Calu3 (cell line): Measurements from ENCODE around the gene MRPL34. TPM values are rescaled to one million over a fixed set of nuclear protein-coding genes. Genes with fewer than 3 reads are reported as not detected.

Experiments used
- BruUV-seq: library from RNA; stranded (reverse); fragments of 400-500 nt; replicated peaks from 2 replicates; lab custom pipeline; 2021; lab: Mats Ljungman, UMichigan
- CTCF ChIA-PET: fragments of 300-600 bp; sonication (Branson Sonifier 250); formaldehyde crosslinking; loops from one replicate; lab custom pipeline; 2022; ENCODE audit warnings: antibody characterized with exemption; lab: Charles Lee
- DNase-seq: peaks from one replicate; pipeline ENCODE4 v3.0.0; 2022
- H3K27ac Mint-ChIP-seq: one replicate; pipeline ENCODE4 v1.8.0; 2022; ENCODE audit warnings: mixed read lengths; ENCODE audit not compliant: unreplicated experiment
- H3K27me3 Mint-ChIP-seq: one replicate; pipeline ENCODE4 v1.8.0; 2022; ENCODE audit warnings: mixed read lengths; ENCODE audit not compliant: unreplicated experiment
- H3K36me3 Mint-ChIP-seq: one replicate; pipeline ENCODE4 v1.8.0; 2022; ENCODE audit warnings: mild to moderate bottlenecking, moderate library complexity, mixed read lengths; ENCODE audit not compliant: insufficient read depth, unreplicated experiment
- H3K4me1 Mint-ChIP-seq: one replicate; pipeline ENCODE4 v1.8.0; 2022; ENCODE audit warnings: mild to moderate bottlenecking, low read depth, mixed read lengths; ENCODE audit not compliant: unreplicated experiment
- H3K4me3 Mint-ChIP-seq: one replicate; pipeline ENCODE4 v1.8.0; 2022; ENCODE audit warnings: mild to moderate bottlenecking, low read depth, moderate library complexity, mixed read lengths; ENCODE audit not compliant: unreplicated experiment
- H3K9me3 Mint-ChIP-seq: one replicate; pipeline ENCODE4 v1.8.0; 2022; ENCODE audit warnings: low read depth, mixed read lengths; ENCODE audit not compliant: unreplicated experiment
- intact Hi-C: fragments of 100-400 bp; cut with micrococcal nuclease; formaldehyde crosslinking; loops from one replicate; pipeline ENCODE4 v1.10.0; 2022; ENCODE audit not compliant: unreplicated experiment
- total RNA-seq: library from RNA; stranded (reverse); gene quantifications from 2 replicates; pipeline ENCODE4 v1.2.3, GENCODE V29; 2022
- TF ChIP-seq, protein P1 (sequence below): fragments of 200-600 bp; IDR thresholded peaks from one replicate; pipeline ENCODE4 v1.8.0; 2022; ENCODE audit warnings: antibody characterized with exemption; ENCODE audit not compliant: unreplicated experiment

Gene MRPL34
- total RNA-seq, 1 experiment from 2014 or later = 38.4 TPM

DNA sequence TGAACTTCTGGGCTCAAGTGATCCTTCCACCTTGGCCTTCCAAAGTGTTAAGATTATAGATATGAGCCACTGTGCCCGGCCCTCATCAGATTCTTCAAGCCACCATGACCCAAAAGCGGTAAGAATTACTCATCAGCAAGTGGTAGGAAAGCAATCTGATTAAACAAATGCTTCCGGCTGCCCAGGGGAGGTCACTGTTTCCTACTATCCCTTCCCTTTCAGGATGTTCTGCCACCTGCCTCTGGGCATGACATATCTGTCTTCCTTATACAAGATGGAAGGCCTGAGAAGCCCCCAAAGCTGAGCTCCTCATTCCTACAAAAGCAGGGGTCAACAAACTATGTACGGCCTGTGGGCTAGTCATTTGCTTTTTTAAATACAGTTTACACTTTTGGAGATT is 9.4 kb upstream of the MRPL34 start:
- intact Hi-C loops = no loop called here
- Mint-ChIP-seq H3K27ac (no peak overlapping the region), H3K27me3 (no peaks in the 10 kb centered on the region), H3K4me3 (no peak overlapping the region), H3K9me3 (no peaks in the 10 kb centered on the region), H3K4me1 (no peaks in the 10 kb centered on the region), H3K36me3 (peaks cover 11% of the 10 kb centered on the region)
- TF ChIP-seq, protein P1, sequence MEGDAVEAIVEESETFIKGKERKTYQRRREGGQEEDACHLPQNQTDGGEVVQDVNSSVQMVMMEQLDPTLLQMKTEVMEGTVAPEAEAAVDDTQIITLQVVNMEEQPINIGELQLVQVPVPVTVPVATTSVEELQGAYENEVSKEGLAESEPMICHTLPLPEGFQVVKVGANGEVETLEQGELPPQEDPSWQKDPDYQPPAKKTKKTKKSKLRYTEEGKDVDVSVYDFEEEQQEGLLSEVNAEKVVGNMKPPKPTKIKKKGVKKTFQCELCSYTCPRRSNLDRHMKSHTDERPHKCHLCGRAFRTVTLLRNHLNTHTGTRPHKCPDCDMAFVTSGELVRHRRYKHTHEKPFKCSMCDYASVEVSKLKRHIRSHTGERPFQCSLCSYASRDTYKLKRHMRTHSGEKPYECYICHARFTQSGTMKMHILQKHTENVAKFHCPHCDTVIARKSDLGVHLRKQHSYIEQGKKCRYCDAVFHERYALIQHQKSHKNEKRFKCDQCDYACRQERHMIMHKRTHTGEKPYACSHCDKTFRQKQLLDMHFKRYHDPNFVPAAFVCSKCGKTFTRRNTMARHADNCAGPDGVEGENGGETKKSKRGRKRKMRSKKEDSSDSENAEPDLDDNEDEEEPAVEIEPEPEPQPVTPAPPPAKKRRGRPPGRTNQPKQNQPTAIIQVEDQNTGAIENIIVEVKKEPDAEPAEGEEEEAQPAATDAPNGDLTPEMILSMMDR = no peak
- CTCF ChIA-PET = no interaction called here
- DNase-seq = peak; percentile 27
- no TSS peak for BruUV-seq

DNA sequence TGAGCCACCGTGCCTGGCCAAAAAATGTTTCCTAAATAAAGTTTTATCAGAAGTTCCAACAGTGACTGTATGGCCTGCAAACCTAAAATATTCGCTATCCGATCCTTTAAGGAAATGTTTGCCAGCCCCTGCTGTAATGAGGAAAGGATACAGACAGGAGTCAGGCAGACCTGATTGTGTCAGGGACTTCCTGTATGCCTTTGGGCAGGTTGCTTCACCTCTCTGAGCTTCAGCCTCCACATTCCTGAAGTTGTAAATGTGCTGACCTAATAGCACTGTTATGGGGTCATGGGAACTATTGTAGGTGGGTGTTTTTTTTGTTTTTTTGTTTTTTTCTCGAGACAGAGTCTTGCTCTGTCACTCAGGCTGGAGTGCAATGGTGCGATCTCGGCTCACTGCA is 8.7 kb upstream of the MRPL34 start:
- no peak overlapping the region for H3K27ac Mint-ChIP-seq
- BruUV-seq = no TSS peak
- intact Hi-C loops = no loop called here
- CTCF ChIA-PET = interaction anchor here (0.6 kb wide), 1 partner anchor 189 kb away, joined by 3 read pairs; no protein-coding TSS in a partner anchor
- DNase-seq = no peak
- TF ChIP-seq, protein P1 = no peak
- peaks cover 11% of the 10 kb centered on the region for H3K36me3 Mint-ChIP-seq
- H3K4me1 Mint-ChIP-seq = no peaks in the 10 kb centered on the region
- no peaks in the 10 kb centered on the region for H3K27me3 Mint-ChIP-seq
- no peaks in the 10 kb centered on the region for H3K9me3 Mint-ChIP-seq
- no peak overlapping the region for H3K4me3 Mint-ChIP-seq

DNA sequence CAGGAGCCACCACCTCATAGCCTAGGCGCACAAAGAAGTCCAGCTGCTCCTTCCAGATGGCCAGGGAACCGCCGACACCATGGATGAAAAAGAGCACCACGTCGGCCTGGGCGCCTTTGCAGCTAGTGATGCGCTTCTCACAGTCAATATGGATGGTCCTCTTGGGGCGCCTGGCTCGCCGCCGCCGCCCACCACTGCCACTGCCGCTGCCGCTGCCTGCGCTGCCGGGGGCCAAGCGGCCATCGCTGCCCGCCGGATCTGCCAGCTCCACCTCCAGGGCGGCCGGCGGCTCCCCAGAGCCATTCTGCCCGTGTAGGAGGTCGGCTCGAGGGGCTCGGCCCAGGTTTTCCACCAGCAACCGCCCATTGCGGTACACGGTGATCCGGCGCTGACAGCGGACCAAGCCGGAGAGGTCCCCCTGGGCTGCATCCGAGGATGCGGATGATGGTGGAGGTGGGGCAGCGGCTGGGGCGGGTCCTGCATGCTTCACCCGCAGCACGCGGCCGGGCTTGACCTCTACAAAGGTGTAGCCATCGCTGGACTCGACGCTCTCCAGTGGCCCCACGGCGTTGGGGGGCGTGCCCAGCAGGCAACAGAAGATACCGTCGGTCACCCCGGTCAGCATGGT is 4.6 kb upstream of the MRPL34 start:
- CTCF ChIA-PET = no interaction called here
- no peaks in the 10 kb centered on the region for H3K9me3 Mint-ChIP-seq
- H3K4me3 Mint-ChIP-seq = no peak overlapping the region
- no peak overlapping the region for H3K27ac Mint-ChIP-seq
- no TSS peak for BruUV-seq
- TF ChIP-seq, protein P1 = no peak
- H3K27me3 Mint-ChIP-seq = no peaks in the 10 kb centered on the region
- H3K36me3 Mint-ChIP-seq = peaks cover 24% of the 10 kb centered on the region
- H3K4me1 Mint-ChIP-seq = peaks cover 9% of the 10 kb centered on the region
- intact Hi-C loops = no loop called here
- DNase-seq = no peak

DNA sequence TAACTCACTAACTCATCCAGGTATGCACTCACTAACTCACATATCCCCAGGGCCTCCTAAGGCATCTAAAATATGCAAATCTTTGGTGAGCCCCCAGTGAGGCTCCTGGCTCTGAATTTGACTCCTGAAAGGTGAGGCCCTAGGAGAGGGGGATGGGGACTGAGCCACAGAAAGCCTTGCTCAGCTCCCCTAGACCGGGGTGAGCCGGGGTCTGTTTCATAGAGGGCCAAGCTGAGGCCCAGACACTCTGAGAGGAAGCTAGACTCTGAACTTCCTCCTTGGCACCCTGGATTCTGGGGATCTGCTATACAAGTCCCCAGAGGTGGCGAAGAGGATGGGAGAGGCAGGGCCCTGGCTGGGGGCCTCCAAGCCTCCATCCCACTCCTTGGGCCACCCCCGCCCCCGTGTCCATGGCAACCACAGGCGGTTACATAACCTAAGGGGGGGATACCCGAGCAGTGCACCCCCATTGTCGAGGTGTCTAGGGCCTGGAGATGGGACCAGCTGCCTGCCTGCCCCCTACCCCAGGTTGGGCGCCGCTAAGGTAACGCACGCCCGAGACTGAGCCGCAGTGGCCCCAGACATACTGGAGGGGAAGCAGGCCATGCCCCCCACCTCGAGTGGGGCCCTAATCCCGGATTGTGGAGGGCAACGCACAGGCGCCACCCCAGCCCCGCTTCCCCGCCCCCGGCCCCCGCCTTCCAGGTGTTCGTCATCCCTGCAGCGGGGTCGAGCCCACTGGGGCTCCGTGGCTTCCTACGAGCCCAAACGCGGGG is 3.1 kb upstream of the MRPL34 start:
- intact Hi-C loops = no loop called here
- H3K9me3 Mint-ChIP-seq = no peaks in the 10 kb centered on the region
- CTCF ChIA-PET = interaction anchor here (0.6 kb wide), 1 partner anchor 20 kb away, joined by 3 read pairs; no protein-coding TSS in a partner anchor
- H3K27me3 Mint-ChIP-seq = no peaks in the 10 kb centered on the region
- DNase-seq = no peak
- peak overlapping the region; percentile 58 for H3K4me3 Mint-ChIP-seq
- BruUV-seq = no TSS peak
- H3K27ac Mint-ChIP-seq = no peak overlapping the region
- peaks cover 11% of the 10 kb centered on the region for H3K4me1 Mint-ChIP-seq
- peaks cover 28% of the 10 kb centered on the region for H3K36me3 Mint-ChIP-seq
- TF ChIP-seq, protein P1 = no peak
